NCI-H2081 treated with DMSO at 0.1 percent for 48 hours (cell line): Measurements from ENCODE around the gene TMEM128.
"Not testable (repeated sequence)": the region's sequence is repeated elsewhere in the genome, so short reads cannot be mapped to it uniquely, and the experiment has no call there.

Experiments
- DNase-seq: peaks from one replicate; lab custom pipeline; 2025; lab: John Stamatoyannopoulos, UW

TMEM128 gene

GRCh38 chr4:4248029-4248884 is at the start of gene TMEM128:
Gene TMEM128, minus strand, starts transcription at chr4:4248223. Its CDS starts 21 bp downstream, at chr4:4248202.
- DNase-seq, result peak; percentile 78

DNA sequence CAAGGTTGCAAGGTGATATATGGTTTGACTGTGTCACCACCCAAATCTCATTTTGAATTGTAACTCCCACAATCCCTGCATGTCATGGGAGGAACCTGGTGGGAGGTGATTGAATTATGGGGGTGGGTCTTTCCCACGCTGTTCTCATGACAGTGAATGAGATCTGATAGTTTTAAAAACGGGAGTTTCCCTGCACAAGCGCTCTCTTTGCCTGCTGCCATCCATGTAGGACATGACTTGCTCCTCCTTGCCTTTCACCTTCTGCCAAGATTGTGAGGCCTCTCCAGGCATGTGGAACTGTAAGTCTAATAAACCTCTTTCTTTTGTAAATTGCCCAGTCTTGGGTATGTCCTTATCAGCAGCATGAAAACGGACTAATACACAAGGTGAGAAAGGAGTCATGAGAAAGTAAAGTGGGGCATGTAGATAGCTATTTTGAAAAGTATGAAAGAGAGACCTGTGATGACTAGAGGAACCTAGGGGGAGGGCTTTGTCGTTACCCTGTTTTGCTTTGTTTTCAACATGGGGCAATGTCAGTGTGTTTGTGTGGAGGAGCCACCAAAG is 48.3 kb upstream of the TMEM128 start:
- no peak for DNase-seq

GRCh38 chr4:4293279-4293678 is 45.3 kb upstream of the TMEM128 start:
- no peak for DNase-seq

- DNase-seq, result peak; percentile 66
Observed at GRCh38 chr4:4289941-4290850, 42.2 kb upstream of the TMEM128 start, which contains the start of the genes LYAR and ZBTB49. Gene LYAR, minus strand, starts transcription at chr4:4290154. Its CDS starts 6,412 bp downstream, at chr4:4283742. Gene ZBTB49, plus strand, starts transcription at chr4:4290251. Its CDS starts 9,695 bp downstream, at chr4:4299946.

DNA sequence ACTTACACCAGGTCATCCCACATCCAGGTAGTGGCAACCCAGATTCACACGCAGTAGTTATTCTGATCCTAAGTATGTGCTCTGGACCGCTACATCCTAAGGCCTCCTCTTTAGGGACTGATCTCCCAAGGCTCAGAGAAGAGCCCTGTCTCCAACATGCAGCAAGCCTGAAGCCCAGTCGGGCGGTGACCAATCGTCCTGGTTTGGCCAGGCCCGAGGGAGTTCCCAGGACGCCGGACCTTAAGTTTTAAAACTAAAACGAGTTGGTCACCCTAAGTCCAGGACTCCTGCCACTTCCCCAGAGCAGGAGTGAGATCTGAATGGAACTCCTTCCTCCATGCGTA is 41.5 kb upstream of the TMEM128 start:
- DNase-seq, result no peak

DNA sequence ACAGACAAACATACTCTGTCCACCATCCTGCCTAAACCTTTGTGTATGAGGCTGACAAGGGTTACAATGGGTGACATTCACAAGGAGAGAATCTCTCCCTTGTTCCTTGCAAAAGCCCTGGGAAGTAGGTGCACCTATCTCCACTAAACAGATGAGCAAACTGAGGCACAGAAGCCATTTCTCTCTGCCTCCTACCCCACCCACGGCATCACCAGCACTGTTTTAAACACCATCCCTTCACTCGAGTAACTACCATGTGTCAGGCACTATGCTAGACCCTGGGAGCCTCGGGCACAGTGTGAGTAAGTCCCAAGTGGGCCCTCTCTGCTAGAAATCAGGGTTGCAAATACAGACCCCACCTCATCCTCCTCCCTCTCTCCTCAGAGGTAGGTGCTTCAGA is 41.0 kb upstream of the TMEM128 start:
- DNase-seq, result no peak

GRCh38 chr4:4288098-4288497 is 40.1 kb upstream of the TMEM128 start:
- no peak for DNase-seq

GRCh38 chr4:4284827-4285618 is 37.0 kb upstream of the TMEM128 start:
- no peak for DNase-seq

DNA sequence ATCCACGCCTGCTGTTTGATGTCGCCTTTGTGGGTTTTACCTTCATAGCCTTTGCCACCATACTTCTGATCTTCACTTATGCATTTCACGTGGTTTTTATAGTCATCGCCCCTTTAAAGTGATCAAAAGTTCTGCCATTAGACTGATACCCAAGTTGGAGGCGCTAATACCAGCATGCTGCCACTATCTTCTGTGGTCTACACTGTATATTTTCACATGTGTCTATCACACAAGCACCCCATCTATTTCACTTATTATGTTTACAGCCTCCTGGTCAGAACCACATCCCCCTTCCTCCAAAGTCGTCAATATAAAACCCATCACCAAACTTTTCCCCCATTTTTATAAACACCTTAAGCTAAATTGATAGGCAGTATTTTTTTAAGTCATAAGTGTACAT is 33.8 kb upstream of the TMEM128 start:
- DNase-seq, result no peak

- DNase-seq, result no peak
Observed at GRCh38 chr4:4277531-4277930, 29.5 kb upstream of the TMEM128 start.

DNA sequence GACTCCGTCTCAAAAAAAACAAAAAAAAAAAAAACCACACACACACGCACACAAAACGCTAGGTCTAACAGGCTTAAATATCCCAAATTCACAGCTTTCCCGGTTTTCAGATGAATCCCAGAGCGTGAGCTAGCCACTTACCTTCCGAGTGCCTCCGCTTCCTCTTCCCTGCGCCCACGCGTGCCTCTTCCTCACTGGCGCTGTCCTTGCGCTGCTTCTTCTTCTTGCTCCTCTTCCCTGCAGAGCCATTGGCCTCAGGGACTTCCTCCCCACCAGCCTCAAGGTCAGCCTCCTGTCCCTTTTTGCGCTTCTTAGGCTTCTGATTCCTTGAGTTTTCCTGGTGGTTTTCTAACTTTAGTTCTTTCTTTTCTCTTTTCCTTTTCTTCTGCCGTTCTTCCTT is 26.2 kb upstream of the TMEM128 start:
- no peak for DNase-seq

GRCh38 chr4:4271912-4272311 is 23.9 kb upstream of the TMEM128 start:
- no peak for DNase-seq

DNA sequence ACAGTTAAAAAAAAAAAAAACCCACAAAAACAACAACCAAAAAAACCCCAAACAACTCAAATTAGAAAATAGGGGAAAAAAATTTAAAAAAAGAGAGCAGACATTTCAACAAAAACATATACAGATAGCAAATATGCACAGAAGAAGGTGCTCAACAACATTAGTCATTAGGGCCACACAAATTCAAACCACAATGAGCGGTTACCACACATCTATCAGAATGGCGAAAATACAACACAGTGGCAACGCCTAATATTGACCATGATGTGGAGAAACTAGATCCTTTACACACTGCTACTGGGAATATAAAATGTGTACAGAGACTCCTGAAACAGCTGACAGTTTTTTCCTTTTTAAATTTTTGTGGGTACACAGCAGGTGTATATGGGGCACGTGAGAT is 22.5 kb upstream of the TMEM128 start:
- no peak for DNase-seq

GRCh38 chr4:4269856-4270255 is 21.8 kb upstream of the TMEM128 start:
- DNase-seq, result no peak

- no peak for DNase-seq
Observed at GRCh38 chr4:4269331-4269731, 21.3 kb upstream of the TMEM128 start.

GRCh38 chr4:4268776-4269175 is 20.8 kb upstream of the TMEM128 start:
- DNase-seq, result no peak

GRCh38 chr4:4267981-4268380 is 20.0 kb upstream of the TMEM128 start:
- DNase-seq, result no peak

- no peak for DNase-seq
Observed at GRCh38 chr4:4260185-4260751, 12.2 kb upstream of the TMEM128 start.

GRCh38 chr4:4259484-4260100 is 11.6 kb upstream of the TMEM128 start:
- DNase-seq, result no peak

- DNase-seq, result not testable (repeated sequence)
Observed at GRCh38 chr4:4257705-4258104, 9.7 kb upstream of the TMEM128 start.

- DNase-seq, result no peak
Observed at GRCh38 chr4:4256799-4257198, 8.8 kb upstream of the TMEM128 start.
